ENCODE measurements around the gene SLC66A2.

Gene SLC66A2

DNA sequence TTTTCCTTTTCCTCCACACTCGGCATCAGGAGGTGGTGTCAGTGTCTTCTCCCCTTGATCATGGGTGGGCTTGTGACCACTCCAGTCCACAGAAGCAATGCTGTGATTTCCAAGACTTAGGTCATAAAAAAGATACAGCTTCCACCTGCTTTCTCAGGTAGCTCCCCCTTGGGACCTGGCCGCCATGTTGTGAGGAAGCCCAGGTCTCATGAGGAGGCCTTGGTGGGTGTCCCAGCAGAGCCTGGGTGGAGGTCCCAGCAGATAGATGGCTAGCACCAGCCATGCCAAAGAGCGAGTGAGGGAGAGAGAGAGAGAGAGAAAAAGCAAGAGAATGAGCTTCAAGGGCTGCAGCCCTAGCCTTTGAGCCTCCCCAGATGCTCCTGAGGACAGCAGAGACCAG is 16.0 kb downstream of the SLC66A2 start:
- no peak for DNase-seq

DNA sequence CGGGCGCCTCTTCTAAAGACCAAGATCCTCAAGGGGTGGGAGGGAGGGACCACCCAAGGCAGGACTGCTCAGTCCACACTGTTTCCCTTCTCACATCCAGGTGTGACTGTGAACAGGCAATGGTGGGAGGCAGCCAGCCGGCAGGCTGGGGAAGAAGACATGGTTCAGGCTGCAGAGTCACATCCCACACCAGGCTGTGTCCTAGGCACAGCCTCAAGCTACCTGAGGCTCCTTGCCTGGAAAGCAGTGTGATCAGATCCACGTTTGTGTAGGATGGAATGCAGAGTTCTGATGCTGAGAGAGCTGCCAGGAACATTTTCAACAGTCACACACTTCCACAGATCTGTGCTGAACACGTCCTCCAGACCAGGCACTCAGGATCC is 16.4 kb downstream of the SLC66A2 start:
- DNase-seq = no peak

DNA sequence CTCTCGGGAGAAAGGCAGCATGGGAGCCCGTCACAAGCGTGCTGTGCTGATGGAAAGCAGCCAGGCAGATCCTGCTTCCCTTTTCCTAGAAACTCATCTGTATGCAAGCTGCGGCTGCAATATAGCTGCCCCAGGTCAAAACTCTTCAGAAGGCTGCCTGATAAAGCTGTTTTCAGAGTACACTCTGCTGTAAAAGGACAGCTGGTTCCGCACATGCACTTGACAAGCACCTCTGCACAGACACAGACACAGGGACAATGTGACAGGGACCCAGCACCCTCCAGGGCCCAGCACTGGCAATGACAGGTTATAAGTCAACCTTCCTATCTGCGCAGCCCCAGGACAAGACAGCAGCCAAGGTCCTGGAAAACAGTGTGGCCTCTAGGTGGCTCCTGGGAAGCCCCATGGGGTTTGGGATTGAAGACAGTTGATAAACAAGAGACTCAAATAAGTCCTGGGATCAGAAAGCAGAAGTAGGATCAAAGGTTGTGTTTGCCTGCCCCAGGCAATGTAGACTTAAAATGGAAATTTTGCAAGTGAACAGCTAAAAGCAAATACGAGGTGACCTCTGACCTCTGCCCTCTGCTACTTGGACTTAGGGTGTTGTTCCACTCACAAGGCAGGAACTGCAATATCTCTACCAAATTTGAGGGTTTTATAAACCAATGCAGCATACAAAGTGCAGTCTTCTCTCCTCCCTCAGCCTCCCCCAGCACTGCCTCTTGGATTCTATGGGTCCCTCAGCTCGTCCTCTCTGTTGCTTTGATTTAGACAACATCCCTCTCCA is 16.9 kb downstream of the SLC66A2 start:
- no peak for DNase-seq

DNA sequence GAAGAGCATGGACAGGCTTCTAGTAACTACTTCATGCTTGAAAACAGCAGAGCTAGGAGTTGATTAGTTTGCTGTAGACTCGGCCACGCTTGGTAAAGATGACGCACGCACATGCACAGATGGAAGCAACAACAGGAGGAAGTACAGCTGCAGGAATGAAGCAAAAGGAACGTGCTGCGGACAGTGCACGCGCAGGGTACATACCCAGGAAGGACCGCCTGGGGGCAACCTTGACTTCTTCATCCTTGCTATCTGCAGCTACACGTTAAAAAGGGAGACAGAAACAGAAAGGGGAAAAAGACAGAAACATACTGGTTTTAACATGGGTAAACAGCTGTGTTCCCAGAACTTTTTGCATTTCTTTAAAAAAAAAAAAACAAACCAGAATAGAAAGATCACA is 17.7 kb downstream of the SLC66A2 start:
- no peak for DNase-seq

DNA sequence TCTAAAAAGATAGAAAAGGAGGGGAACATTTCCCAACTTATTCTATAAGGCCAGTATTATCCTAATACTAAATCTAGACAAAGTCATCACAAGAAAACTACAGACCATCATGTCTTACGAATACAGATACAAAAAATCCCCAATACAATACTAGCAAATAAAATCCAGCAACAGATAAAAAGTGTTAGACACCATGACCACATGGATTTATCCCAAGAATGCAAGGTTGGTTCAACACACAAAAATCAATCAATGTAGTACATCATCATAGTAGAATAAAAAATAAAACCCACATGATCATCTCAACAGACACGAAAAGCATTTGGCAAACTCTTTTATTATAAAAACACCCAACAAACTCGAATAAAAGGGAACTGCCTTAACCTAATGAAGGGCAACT is 18.5 kb downstream of the SLC66A2 start:
- DNase-seq = no peak

DNA sequence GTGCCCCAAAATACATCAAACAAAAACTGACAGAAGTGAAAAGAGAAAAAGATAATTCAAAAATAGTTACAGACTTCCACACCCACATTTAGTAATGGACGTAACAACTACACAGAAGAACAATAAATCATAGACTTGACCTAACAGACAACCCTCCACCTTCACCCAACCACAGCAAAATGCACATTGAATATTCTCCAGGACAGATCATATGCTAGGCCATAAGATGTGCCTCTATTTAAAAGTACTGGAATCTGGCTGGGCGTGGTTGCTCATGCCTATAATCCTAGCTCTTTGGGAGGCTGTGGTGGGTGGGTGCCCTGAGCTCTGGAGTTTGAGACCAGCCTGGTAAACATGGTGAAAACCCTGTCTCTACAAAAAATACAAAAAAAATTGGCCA is 20.0 kb downstream of the SLC66A2 start:
- no peak for DNase-seq

DNA sequence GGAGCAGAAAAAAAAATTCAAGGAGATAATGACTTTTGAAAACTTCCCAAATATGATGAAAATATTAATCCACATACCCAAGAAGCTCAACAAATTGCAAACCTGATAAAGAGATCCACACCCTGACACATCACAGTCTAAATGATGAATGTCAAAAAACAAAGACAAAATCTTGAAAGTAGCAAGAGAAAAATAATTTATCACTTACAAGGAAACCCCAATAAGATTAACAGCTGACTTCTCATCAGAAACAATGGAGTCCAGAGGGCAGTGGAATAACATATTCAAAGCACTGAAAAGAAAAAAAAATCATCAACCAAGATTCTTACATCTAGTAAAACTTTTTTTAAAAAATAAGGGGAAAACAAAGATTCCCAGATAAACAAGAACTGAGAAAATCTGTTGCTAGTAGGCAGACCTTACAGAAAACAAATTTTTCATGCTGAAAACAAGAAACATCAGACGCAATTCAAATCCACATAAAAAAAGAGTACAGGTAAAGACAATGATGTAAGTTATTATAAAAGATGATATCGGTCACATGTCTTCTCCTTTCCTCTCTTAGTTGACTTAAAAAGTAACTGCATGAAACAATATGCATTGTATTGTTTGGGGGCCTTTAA is 21.3 kb downstream of the SLC66A2 start:
- no peak for DNase-seq

DNA sequence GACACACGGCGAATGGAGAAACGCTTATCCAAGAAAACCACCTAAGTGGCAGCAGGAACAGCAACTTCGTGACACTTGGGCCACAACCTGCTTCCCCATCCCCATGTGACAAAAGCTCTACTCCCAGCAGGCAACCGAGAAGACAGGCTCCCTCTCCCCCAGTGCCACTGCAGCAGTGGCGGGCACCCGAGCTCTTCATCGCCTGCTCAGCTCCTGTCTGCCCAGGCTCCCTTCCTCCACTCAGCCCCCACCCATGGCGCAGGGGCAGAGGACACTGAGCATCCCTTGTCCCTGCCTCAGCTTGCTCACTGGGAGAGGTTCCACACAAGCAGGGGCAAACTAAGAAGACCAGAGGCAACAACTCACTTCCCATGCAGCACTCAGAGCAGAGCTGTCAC is 22.9 kb downstream of the SLC66A2 start:
- no peak for DNase-seq

DNA sequence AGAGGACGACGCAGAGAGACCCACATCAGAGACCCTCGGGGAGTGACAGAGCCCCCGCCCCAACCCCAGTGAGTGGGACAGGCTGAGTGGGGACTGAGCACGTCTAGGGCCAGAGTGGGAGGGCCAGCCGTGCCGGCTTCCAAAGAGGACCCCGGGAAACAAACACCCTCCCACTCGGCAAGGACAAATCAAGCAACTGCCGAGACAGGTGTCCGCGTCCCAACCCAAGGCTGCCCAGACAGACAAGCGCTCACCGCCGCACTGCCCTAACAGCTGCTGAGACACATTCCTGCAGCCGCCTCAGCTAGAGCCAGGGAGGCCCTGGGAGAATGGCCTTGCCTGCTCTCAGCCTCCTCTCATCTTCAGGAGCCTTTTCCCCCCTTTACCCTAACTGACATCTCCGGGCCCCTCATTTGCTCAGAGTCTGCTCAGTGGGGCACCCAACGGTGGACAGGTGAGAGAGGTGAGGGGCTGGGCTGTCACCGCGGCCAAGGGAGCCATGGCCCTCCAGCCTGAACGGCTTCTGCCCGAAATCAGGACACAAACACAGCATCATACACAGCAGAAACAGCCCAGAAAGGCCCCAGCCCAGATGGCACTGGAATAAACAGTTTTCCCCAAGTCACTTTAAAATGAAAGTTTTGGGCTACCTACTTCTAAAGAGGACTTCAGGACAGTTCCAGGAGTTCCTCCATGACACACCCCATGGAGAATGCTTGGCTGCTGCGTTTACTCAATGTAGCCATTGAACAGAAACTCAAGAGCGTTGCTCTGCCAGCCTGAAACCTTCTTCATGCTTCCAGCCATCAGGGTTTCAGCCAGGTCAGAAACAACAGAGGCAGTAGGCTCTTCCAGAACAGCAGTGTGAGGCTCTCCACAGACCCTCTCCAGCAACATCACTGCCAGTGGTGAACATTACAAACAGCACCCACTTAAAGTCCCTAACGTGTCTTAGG is 23.6 kb downstream of the SLC66A2 start:
- DNase-seq = no peak

DNA sequence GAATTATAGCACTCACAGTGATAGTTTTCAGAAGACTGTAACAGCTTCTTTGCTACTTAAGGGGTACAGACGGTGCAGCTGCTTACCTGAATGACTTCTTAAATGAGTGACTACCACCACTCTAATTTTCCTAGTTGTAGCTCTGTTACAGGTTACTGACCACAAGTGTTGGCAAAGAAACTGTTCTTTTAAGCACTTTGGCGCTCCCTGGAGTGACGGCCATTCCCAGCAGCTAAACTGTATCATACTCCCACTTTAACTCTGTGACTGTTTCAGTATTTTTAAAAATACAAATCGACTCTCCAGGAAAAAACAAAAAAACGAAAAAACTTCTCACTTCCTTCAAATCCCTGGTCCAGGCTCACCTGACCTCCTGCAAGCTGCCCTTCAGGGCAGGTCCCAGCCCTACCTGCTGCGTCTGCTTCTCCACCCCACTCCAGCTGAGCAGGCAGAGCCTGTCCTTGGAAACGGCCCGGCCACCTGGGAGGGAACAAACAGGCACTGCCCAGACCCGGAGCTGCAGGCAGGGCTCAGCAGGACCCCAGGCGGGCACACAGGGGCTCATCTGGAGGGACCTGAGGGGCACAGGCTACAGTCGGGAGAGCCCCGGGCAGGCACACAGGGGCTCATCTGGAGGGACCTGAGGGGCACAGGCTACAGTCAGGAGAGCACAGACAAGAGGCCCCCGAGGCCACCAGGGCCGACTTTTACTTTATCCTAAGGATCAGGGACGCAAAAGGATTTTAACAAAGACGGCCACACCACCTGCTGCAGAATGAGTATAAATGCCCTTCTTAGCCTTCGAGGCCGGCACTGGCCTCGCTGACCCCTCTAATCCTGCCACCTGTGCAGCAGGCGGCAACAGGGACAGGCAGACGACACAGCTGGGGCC is 24.5 kb downstream of the SLC66A2 start:
- DNase-seq = no peak

DNA sequence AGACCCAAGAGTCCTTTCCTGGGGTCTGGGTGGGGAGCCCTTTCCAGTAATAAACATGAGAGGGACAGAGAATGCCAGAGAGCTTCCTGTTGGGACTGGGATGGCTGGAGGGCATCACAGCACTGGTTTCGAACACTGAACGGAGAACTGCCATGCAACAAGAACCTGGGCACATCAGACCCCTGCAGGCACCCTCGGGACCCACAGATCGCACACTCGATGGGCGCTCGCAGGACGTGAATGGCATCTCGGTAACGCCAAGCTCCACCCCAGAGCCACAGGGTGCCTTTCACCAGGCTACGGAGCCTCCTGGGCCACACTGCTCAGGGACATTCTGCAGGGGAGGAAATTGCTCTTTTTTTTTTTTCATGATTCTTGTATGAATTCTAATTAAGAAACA is 25.1 kb downstream of the SLC66A2 start:
- DNase-seq = no peak

DNA sequence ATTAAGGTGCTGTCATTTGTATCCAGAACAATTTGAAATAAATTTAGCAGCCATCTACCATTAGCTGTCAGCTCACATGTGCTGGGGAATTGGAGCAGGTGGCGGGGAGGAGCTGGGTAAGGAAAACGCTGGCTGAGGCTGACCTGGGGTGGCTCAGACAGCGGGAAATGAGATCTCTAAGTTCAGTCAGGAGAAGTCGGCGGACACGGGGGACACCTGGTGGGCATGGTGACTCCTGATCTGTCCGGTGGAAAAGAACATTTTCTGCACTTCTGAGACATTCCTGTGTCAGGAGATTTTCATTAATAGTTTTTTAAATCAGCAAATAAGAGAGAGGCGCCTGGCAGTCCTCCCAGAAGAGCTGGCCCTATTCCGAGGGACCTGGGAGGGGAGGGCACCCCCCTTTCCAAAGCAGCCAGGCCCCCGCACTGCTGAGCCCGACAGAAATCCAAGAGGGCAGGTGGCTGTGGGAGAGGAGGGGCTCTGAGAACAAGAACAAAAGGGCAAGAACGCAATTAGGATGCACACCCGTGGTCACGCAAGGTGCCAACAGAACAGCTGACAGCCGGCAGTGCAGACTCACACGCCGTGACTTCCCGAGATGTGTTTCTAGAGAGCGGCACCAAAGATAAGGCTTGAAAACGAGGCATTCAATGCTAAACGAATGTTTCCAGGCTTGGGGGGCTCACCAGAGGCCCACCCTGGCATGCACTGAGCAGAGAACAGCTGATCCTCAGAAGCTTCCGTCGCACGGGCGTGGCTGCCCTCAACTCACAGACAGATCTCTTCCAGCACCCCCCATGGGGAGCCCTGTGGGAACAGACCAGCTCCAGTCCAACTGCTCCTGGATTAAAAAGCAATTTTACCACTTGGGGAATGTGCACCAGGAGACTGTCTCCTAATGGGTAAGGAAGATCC is 26.4 kb downstream of the SLC66A2 start:
- DNase-seq = peak; percentile 68

DNA sequence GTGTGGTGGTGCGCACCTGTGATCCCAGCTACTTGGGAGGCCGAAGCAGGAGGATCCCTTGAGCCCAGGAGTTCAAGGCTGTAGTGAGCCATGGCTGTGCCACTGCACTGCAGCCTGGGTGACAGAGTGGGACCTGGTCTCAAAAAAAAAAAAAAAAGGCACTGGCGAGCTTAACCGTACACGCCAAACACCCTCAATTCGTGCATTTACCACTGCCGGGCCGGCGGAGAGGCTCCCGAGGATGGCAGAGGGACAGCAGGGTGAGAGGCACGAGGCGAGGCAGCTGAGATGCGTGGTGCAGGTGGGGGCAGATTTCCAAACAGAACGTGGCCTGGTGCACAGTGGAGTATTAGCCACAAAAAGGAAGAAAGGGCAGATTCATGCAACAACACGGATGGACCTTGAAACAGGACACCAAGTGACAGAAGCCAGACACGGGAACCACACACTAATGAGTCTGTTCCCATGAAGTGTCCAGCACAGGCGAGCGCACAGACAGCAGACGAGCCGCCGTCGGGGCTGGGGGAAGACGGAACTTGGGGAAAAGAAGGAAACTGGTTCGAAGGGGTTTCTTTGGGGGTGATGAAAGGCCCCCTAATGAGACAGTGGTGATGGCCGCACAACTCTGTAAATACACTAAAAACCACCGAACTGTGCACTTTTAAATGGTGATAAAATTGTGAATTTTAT is 27.4 kb downstream of the SLC66A2 start:
- DNase-seq = no peak

DNA sequence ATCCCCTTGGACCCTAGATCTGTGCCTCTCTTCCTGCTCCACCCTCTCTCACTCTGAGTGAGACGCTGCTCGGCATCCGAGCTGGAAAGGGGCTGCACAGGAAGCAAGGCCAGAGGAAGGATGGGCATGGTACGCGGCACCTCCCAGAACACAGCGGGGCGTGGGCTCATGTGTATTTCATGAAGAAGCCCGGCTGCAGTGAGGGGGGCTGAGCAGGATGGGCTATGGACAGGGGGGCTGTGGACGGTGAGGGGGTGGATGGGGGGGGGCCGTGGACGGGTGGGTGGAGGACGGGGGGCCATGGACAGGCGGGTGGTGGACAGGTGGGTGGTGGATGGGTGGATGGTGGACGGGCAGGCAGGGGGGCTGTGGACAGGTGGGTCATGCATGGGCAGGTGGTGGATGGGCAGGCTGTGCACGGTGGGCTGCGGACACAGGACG is 28.5 kb downstream of the SLC66A2 start:
- no peak for DNase-seq

DNA sequence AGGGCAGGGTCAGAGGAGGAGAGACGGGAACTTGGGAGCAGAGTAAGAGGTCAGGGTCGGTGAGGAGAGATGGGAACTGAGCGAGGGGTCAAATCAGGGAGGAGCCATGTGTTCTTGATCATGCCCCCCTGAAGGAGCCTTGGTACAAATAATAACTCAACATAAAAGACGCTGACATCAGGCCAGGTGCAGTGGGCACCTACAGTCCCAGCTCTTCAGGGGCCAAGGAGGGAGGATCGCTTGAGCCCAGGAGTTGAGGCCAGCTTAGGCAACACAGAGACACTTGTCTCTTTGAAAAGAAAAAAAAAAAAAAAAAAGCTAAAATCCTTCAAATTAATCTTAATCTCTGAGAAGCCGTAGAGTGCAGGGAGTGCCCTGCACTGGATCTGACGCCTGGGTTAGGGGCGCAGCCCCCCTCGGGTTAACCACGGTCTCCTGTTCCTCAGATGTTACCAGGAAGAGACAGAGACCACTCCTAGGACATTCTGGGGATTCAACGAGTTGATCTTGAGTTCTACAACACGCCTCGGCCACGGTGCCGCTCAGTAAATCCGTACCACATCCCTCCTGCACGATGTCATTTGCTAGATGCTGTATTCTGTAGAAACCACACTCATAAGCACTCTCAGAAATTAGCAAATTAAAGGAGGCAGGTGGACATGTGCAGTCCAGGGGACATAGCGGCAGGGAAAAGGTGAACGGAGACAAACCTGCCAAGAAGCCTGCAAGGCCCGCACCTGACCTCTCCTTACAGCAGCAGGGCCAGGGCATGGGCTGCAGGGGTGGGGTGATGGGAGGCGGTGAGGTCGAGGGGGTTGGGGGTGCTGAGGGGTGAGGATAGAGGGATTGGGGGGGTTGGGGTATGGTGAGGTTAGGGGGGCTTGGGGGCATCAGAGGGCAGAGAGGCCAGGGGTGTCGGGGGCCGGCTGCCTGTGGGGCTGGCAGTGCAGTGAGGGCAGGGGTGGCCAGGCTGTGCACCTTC is 29.2 kb downstream of the SLC66A2 start:
- DNase-seq = no peak

DNA sequence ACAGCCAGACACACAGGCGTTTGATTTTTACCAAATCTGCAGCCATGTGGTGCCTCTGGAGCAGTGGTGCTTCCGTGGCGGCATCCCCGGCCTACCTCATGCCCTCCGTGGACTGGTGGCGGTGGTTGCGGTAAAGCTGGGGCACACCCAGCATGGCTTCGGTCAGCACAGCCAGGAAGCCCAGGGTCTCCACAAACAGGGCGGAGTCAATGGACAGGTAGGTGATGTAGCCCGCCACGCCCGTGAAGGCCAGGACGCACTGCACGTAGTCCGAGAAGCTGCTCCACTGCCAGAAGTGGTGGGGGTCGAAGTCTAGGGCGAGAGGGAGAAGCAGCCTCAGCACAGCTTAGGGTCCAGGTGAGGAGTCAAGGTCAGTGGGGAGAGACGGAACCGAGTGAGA is 32.4 kb downstream of the SLC66A2 start:
- DNase-seq = no peak

DNA sequence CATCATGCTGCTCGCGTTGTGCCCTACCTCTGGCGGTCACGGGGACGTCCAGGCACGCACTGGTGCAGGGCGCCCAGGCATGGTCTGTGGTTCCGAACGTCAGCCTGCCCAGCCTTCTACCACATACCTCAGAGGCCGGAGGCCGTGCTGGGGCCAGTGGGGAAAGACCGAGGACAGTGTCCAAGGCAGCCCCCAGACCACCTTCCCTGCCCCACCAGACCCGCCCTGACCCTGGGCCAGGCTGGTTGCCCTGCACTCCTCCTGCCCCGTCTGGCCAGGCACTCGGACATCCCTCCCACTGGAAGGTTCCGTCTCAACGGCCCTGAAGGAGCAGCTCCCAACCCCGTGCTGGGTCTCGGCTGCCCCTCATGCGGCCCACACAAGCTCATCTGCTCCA is 32.8 kb downstream of the SLC66A2 start:
- DNase-seq = no peak

DNA sequence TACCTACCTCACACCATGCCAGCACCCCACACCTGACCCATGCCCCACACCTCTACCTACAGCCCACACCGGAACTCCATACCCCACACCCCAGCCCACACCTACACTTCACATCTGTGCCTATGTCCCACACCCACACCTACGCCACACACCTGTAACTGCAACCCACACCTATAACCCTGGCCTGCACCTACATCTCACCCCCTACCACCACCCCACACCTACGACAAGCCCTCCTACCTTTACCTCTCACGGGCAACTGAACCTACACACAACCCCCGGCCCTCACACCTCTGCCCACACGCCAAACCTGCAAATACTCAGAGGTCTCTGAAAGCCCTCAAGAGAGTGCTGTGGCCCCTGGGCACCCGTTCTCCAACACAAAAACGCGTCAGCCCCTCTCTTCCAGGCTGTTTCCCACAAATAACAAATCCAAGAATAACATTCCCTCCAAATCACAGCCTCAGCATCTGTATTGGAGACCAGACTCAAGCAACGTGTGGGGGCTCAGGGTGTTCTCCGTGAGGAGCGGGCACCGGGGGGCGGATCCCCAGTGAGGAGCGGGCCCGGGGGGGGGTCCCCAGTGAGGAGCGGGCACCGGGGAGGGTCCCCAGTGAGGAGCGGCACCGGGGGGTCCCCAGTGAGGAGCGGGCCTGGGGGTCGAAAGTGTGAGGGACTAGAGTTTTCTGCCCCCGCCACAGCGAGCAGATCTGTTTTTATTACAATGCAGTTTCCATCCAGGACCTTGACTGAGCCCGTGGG is 33.4 kb downstream of the SLC66A2 start:
- no peak for DNase-seq
